Measurements from ENCODE around the gene KIZ. TPM values are rescaled to one million over a fixed set of nuclear protein-coding genes. Genes with fewer than 3 reads are reported as not detected.

The KIZ gene
- total and polyA plus RNA-seq, 3 donors from 2014 or later = 41.4 to 76.7 (median 73.3) TPM

DNA sequence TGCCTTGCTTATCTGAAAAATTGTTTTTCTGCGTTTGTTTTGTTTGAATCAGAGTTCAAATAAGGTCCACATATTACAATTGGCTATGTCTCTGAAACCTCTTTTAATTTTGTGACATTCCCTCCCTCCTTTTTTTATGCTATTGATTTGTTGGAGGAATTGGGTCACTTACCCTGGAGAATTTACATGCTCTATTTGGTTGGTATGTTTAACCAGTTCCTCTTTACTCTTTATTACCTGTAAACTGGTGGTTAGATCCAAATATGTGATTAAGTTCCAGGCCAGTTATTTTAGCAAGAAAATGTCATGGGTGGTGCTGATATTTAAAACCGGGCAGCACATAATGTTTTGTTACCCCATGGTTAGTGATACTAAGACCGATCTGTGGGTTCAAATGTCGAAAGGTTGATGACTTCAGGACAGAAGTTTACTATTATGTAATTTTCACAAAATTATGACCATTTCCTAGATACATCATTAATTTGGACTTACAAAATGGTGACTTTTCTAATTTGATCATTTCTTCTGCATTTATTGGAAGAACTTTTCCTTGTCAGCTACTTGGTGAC, 77.3 kb downstream of the KIZ start:
- H3K9me3 ChIP-seq = no peaks in the 10 kb centered on the region
- no peak overlapping the region for H3K27ac ChIP-seq
- no peaks in the 10 kb centered on the region for H3K36me3 ChIP-seq (ENCODE audit: low read depth, missing control alignments)
- H3K27me3 ChIP-seq = no peaks in the 10 kb centered on the region
- H3K4me3 ChIP-seq = no peak overlapping the region
- no peaks in the 10 kb centered on the region for H3K4me1 ChIP-seq
- no peak for TF ChIP-seq POLR2A (IDR thresholded peaks at IDR 0.05)
- 83 to 86% methylated on average over 4 of the region's 4 CpGs for WGBS, 2 donors
- no peak for DNase-seq
- intact Hi-C loops (cut with DNase I; ENCODE audit: low total_unique reads) = no loop called here

DNA sequence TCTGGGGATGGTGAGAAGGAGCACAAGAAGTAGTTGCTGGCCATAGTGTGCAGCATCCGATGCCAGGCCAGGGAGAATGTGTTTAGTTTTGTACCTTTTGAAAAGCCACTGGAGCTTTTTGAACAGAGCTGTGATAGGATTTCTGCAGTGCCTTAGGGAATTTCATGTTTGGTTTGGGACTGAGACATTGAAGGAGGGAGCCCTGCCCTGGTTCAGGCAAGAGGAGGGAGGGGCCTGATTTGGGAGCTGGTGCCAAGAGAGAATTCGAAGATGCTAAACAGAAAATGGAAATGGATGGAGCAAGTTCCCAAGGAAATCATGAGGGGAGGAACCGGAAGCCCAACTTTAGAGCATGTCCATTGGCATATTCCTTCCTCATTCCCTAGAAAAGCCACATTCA, 80.7 kb downstream of the KIZ start:
- TF ChIP-seq POLR2A (IDR thresholded peaks at IDR 0.05) = no peak
- TF ChIP-seq, protein P1, sequence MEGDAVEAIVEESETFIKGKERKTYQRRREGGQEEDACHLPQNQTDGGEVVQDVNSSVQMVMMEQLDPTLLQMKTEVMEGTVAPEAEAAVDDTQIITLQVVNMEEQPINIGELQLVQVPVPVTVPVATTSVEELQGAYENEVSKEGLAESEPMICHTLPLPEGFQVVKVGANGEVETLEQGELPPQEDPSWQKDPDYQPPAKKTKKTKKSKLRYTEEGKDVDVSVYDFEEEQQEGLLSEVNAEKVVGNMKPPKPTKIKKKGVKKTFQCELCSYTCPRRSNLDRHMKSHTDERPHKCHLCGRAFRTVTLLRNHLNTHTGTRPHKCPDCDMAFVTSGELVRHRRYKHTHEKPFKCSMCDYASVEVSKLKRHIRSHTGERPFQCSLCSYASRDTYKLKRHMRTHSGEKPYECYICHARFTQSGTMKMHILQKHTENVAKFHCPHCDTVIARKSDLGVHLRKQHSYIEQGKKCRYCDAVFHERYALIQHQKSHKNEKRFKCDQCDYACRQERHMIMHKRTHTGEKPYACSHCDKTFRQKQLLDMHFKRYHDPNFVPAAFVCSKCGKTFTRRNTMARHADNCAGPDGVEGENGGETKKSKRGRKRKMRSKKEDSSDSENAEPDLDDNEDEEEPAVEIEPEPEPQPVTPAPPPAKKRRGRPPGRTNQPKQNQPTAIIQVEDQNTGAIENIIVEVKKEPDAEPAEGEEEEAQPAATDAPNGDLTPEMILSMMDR (IDR thresholded peaks at IDR 0.05) = no peak
- Histone ChIP-seq H3K27ac (no peak overlapping the region), H3K4me3 (no peak overlapping the region), H3K36me3 (ENCODE audit: low read depth, missing control alignments) (no peaks in the 10 kb centered on the region), H3K4me1 (no peaks in the 10 kb centered on the region), H3K27me3 (no peaks in the 10 kb centered on the region), H3K9me3 (no peaks in the 10 kb centered on the region)
- WGBS, 2 donors = 87 to 94% methylated on average over 3 of the region's 3 CpGs
- no peak for DNase-seq
- intact Hi-C loops (cut with DNase I; ENCODE audit: low total_unique reads) = no loop called here

DNA sequence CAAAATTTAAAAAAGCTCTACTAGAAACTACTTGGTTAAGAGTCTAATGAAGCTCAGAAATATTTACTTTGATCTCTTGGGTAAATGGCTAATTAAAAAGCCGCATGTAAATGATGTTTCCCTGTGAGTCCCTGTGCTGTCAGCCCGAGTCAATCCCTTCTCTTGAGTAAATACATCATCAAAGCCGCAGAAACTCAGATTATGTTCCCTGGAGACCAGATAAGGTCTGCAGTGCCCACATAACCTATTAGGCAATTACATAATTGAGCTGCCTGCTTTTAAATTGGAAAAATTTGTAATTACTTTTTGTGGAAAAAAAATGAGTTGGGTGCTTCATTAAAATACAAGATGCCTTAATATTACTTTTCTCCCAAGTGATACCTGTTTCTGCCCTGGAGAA, 83.1 kb downstream of the KIZ start:
- Histone ChIP-seq H3K4me1 (no peaks in the 10 kb centered on the region), H3K27ac (no peak overlapping the region), H3K27me3 (no peaks in the 10 kb centered on the region), H3K9me3 (no peaks in the 10 kb centered on the region), H3K36me3 (ENCODE audit: low read depth, missing control alignments) (no peaks in the 10 kb centered on the region), H3K4me3 (no peak overlapping the region)
- WGBS, 2 donors = 82 to 86% methylated on average over 3 of the region's 3 CpGs
- TF ChIP-seq, protein P1 (IDR thresholded peaks at IDR 0.05) = no peak
- no peak for TF ChIP-seq POLR2A (IDR thresholded peaks at IDR 0.05)
- intact Hi-C loops (cut with DNase I; ENCODE audit: low total_unique reads) = no loop called here
- no peak for DNase-seq

DNA sequence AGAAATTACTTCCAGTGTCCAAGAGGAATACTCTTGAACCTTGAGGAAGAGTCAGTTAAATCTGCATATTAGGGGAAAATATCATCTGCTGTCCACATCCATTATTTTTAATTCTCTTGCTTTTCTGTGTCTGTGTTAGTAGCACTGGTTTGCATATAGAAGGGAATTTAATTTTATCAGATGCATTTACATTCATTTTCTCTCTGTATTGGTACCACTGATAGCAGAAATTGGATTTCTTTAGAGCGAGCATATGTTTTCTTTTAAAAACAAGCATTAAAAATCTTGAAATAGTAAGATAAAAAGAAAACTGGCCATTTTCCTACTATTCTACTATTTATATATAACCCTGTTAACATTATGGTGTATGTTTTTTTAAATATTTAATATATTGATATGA, 83.8 kb downstream of the KIZ start:
- no peak overlapping the region for H3K27ac ChIP-seq
- 95 to 100% methylated on average over 1 of the region's 1 CpG for WGBS, 2 donors
- no peaks in the 10 kb centered on the region for H3K27me3 ChIP-seq
- H3K4me1 ChIP-seq = no peaks in the 10 kb centered on the region
- H3K9me3 ChIP-seq = no peaks in the 10 kb centered on the region
- no peak for DNase-seq
- no peaks in the 10 kb centered on the region for H3K36me3 ChIP-seq (ENCODE audit: low read depth, missing control alignments)
- TF ChIP-seq, protein P1 (IDR thresholded peaks at IDR 0.05) = no peak
- no peak for TF ChIP-seq POLR2A (IDR thresholded peaks at IDR 0.05)
- no peak overlapping the region for H3K4me3 ChIP-seq
- intact Hi-C loops (cut with DNase I; ENCODE audit: low total_unique reads) = no loop called here

DNA sequence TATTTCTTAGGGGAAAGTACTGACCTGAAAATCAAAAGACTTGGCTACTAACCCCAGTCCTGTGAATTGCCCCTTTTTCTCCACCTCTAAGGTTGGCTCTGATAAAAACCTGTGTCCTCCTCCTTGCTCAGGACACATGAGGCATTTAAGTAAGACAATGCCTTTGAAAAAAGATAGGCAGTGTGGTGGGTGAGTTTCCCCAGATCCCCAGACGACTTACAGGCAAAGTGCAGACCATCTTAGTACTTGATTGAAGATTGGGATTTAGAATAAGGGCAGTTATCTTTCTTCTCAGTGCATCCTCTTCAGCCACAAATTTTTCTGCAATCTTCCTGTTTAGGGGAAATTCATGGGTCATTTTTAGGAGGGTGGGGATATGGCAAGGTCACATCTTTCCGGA, 87.8 kb downstream of the KIZ start:
- whole genome bisulfite sequencing, 2 donors = 83 to 86% methylated on average over 2 of the region's 2 CpGs
- intact Hi-C loops (cut with DNase I; ENCODE audit: low total_unique reads) = no loop called here
- no peaks in the 10 kb centered on the region for H3K9me3 ChIP-seq
- no peak for DNase-seq
- H3K27ac ChIP-seq = no peak overlapping the region
- H3K27me3 ChIP-seq = no peaks in the 10 kb centered on the region
- H3K4me3 ChIP-seq = no peak overlapping the region
- H3K4me1 ChIP-seq = no peaks in the 10 kb centered on the region
- TF ChIP-seq POLR2A (IDR thresholded peaks at IDR 0.05) = no peak
- TF ChIP-seq, protein P1 (IDR thresholded peaks at IDR 0.05) = no peak
- no peaks in the 10 kb centered on the region for H3K36me3 ChIP-seq (ENCODE audit: low read depth, missing control alignments)
